ENCODE measurements around the gene GTF2F2. TPM values are rescaled to one million over a fixed set of nuclear protein-coding genes. Genes with fewer than 3 reads are reported as not detected.

Gene GTF2F2
- total and polyA plus RNA-seq, 2 experiments from 2014 or later = 42.1 to 75.6 TPM

DNA sequence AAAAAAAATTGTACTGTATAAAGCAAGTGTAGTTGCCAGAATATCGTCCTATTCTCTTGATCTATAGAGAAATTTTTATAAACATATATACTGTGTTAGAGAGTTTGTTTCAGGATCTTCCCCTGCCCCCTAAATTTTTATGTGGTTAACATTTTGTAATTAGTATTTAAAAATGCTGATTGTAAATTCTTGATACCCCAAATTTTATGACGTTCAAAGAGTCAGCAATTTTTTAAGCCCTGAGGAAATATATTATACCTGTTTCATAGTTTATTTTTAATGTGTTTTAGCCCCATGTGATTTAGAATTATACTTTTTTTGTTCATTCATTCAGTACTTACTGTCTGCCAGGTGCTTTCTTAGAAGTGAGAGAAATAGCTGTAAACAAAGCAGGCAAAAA, 87.8 kb downstream of the GTF2F2 start:
- Histone ChIP-seq H2AFZ (no peak overlapping the region), H3F3A (replicated peaks; ENCODE audit: low read depth) (no peaks in the 10 kb centered on the region), H3K4me3 (no peak overlapping the region), H3K4me1 (ENCODE audit: insufficient read depth) (peaks cover 3% of the 10 kb centered on the region; the same call in 1 of the 2 replicates), H3K79me2 (replicated peaks; ENCODE audit: insufficient read depth) (no peaks in the 10 kb centered on the region), H3K27me3 (ENCODE audit: insufficient read depth) (no peaks in the 10 kb centered on the region), H3K9me2 (ENCODE audit: insufficient read depth) (no peaks in the 10 kb centered on the region), H3K4me2 (no peak overlapping the region), H4K20me1 (replicated peaks; ENCODE audit: insufficient read depth) (0 out of 2 replicates have a peak, but pooled peaks cover 3% of the 10 kb centered on the region), H3K27ac (ENCODE audit: low read depth) (no peak overlapping the region), H3K36me3 (ENCODE audit: insufficient read depth) (no peaks in the 10 kb centered on the region)
- no peaks in the 10 kb centered on the region for H3K27me3 Mint-ChIP-seq (ENCODE audit: insufficient read depth, low read depth, poor library complexity)
- no peak overlapping the region for H3K4me3 Mint-ChIP-seq
- no peak overlapping the region for H3K27ac Mint-ChIP-seq
- peaks cover 8% of the 10 kb centered on the region for H3K4me1 Mint-ChIP-seq
- no peak for TF ChIP-seq CREB1 (CRISPR knock-in tag; IDR thresholded peaks at IDR 0.05; ENCODE audit: low read depth)
- no peak for TF ChIP-seq JUNB (IDR thresholded peaks at IDR 0.05; ENCODE audit: unreplicated experiment)
- TF ChIP-seq, protein P1, sequence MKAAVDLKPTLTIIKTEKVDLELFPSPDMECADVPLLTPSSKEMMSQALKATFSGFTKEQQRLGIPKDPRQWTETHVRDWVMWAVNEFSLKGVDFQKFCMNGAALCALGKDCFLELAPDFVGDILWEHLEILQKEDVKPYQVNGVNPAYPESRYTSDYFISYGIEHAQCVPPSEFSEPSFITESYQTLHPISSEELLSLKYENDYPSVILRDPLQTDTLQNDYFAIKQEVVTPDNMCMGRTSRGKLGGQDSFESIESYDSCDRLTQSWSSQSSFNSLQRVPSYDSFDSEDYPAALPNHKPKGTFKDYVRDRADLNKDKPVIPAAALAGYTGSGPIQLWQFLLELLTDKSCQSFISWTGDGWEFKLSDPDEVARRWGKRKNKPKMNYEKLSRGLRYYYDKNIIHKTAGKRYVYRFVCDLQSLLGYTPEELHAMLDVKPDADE (IDR thresholded peaks at IDR 0.05) = no peak
- no peak for TF ChIP-seq EZH2 (IDR thresholded peaks at IDR 0.05; ENCODE audit: low read depth, unreplicated experiment)
- no peak for TF ChIP-seq STAT1 (IDR thresholded peaks at IDR 0.05; ENCODE audit: unreplicated experiment)
- TF ChIP-seq ZNF114 (CRISPR knock-in tag; IDR thresholded peaks at IDR 0.05) = no peak
- no peak for TF ChIP-seq ZNF331 (CRISPR knock-in tag; IDR thresholded peaks at IDR 0.05; ENCODE audit: low read depth)
- TF ChIP-seq NANOG (IDR thresholded peaks at IDR 0.05; ENCODE audit: borderline replicate concordance) = no peak
- no peak for TF ChIP-seq EZH2phosphoT487 (IDR thresholded peaks at IDR 0.05; ENCODE audit: unreplicated experiment)
- TF ChIP-seq, protein P2, sequence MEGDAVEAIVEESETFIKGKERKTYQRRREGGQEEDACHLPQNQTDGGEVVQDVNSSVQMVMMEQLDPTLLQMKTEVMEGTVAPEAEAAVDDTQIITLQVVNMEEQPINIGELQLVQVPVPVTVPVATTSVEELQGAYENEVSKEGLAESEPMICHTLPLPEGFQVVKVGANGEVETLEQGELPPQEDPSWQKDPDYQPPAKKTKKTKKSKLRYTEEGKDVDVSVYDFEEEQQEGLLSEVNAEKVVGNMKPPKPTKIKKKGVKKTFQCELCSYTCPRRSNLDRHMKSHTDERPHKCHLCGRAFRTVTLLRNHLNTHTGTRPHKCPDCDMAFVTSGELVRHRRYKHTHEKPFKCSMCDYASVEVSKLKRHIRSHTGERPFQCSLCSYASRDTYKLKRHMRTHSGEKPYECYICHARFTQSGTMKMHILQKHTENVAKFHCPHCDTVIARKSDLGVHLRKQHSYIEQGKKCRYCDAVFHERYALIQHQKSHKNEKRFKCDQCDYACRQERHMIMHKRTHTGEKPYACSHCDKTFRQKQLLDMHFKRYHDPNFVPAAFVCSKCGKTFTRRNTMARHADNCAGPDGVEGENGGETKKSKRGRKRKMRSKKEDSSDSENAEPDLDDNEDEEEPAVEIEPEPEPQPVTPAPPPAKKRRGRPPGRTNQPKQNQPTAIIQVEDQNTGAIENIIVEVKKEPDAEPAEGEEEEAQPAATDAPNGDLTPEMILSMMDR (conservative IDR thresholded peaks at IDR 0.05; ENCODE audit: low read depth in 2 of 2) = no peak
- TF ChIP-seq, protein P3, sequence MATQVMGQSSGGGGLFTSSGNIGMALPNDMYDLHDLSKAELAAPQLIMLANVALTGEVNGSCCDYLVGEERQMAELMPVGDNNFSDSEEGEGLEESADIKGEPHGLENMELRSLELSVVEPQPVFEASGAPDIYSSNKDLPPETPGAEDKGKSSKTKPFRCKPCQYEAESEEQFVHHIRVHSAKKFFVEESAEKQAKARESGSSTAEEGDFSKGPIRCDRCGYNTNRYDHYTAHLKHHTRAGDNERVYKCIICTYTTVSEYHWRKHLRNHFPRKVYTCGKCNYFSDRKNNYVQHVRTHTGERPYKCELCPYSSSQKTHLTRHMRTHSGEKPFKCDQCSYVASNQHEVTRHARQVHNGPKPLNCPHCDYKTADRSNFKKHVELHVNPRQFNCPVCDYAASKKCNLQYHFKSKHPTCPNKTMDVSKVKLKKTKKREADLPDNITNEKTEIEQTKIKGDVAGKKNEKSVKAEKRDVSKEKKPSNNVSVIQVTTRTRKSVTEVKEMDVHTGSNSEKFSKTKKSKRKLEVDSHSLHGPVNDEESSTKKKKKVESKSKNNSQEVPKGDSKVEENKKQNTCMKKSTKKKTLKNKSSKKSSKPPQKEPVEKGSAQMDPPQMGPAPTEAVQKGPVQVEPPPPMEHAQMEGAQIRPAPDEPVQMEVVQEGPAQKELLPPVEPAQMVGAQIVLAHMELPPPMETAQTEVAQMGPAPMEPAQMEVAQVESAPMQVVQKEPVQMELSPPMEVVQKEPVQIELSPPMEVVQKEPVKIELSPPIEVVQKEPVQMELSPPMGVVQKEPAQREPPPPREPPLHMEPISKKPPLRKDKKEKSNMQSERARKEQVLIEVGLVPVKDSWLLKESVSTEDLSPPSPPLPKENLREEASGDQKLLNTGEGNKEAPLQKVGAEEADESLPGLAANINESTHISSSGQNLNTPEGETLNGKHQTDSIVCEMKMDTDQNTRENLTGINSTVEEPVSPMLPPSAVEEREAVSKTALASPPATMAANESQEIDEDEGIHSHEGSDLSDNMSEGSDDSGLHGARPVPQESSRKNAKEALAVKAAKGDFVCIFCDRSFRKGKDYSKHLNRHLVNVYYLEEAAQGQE (IDR thresholded peaks at IDR 0.05; ENCODE audit: unreplicated experiment) = no peak
- TF ChIP-seq, protein P4, sequence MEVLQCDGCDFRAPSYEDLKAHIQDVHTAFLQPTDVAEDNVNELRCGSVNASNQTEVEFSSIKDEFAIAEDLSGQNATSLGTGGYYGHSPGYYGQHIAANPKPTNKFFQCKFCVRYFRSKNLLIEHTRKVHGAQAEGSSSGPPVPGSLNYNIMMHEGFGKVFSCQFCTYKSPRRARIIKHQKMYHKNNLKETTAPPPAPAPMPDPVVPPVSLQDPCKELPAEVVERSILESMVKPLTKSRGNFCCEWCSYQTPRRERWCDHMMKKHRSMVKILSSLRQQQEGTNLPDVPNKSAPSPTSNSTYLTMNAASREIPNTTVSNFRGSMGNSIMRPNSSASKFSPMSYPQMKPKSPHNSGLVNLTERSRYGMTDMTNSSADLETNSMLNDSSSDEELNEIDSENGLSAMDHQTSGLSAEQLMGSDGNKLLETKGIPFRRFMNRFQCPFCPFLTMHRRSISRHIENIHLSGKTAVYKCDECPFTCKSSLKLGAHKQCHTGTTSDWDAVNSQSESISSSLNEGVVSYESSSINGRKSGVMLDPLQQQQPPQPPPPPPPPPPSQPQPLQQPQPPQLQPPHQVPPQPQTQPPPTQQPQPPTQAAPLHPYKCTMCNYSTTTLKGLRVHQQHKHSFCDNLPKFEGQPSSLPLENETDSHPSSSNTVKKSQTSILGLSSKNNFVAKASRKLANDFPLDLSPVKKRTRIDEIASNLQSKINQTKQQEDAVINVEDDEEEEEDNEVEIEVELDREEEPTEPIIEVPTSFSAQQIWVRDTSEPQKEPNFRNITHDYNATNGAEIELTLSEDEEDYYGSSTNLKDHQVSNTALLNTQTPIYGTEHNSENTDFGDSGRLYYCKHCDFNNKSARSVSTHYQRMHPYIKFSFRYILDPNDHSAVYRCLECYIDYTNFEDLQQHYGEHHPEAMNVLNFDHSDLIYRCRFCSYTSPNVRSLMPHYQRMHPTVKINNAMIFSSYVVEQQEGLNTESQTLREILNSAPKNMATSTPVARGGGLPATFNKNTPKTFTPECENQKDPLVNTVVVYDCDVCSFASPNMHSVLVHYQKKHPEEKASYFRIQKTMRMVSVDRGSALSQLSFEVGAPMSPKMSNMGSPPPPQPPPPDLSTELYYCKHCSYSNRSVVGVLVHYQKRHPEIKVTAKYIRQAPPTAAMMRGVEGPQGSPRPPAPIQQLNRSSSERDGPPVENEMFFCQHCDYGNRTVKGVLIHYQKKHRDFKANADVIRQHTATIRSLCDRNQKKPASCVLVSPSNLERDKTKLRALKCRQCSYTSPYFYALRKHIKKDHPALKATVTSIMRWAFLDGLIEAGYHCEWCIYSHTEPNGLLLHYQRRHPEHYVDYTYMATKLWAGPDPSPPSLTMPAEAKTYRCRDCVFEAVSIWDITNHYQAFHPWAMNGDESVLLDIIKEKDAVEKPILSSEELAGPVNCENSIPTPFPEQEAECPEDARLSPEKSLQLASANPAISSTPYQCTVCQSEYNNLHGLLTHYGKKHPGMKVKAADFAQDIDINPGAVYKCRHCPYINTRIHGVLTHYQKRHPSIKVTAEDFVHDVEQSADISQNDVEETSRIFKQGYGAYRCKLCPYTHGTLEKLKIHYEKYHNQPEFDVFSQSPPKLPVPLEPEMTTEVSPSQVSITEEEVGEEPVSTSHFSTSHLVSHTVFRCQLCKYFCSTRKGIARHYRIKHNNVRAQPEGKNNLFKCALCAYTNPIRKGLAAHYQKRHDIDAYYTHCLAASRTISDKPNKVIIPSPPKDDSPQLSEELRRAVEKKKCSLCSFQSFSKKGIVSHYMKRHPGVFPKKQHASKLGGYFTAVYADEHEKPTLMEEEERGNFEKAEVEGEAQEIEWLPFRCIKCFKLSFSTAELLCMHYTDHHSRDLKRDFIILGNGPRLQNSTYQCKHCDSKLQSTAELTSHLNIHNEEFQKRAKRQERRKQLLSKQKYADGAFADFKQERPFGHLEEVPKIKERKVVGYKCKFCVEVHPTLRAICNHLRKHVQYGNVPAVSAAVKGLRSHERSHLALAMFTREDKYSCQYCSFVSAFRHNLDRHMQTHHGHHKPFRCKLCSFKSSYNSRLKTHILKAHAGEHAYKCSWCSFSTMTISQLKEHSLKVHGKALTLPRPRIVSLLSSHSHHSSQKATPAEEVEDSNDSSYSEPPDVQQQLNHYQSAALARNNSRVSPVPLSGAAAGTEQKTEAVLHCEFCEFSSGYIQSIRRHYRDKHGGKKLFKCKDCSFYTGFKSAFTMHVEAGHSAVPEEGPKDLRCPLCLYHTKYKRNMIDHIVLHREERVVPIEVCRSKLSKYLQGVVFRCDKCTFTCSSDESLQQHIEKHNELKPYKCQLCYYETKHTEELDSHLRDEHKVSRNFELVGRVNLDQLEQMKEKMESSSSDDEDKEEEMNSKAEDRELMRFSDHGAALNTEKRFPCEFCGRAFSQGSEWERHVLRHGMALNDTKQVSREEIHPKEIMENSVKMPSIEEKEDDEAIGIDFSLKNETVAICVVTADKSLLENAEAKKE (CRISPR knock-in tag; IDR thresholded peaks at IDR 0.05) = no peak
- TF ChIP-seq POLR2AphosphoS5 (IDR thresholded peaks at IDR 0.05; ENCODE audit: low read depth) = no peak
- no peaks in the 10 kb centered on the region for H3K9me3 Mint-ChIP-seq
- H3K36me3 Mint-ChIP-seq (ENCODE audit: low read depth) = peaks cover 15% of the 10 kb centered on the region
- no peak for ATAC-seq
- DNase-seq (ENCODE audit: low spot score) = no peak

Data from GM23338 (cell line).